T-helper 22 cell (primary cell): ENCODE data around the gene TNP2.
"Not testable (repeated sequence)": the region's sequence is repeated elsewhere in the genome, so short reads cannot be mapped to it uniquely, and the experiment has no call there.

Experiments used
- DNase-seq: peaks from one replicate; pipeline ENCODE4 v3.0.0-alpha.2; 2020; ENCODE audit warnings: low read depth

TNP2 gene

DNA sequence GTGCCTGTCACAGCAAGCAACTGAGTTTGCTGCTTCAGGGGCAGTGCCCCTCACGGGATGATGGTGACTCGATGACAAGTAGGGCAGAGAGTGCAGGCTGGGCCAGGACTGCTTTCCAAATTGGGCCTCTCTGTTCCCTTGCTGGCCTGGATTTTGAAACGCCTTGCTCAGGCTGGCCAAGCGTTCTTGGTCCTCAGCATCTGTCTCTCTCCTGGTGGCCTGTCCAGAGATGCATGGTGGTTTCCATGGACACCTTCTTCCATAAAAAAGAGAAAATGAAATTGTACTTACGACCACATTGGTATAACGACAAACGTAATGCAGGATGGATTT, 31.4 kb upstream of the TNP2 start:
- DNase-seq = no peak

DNA sequence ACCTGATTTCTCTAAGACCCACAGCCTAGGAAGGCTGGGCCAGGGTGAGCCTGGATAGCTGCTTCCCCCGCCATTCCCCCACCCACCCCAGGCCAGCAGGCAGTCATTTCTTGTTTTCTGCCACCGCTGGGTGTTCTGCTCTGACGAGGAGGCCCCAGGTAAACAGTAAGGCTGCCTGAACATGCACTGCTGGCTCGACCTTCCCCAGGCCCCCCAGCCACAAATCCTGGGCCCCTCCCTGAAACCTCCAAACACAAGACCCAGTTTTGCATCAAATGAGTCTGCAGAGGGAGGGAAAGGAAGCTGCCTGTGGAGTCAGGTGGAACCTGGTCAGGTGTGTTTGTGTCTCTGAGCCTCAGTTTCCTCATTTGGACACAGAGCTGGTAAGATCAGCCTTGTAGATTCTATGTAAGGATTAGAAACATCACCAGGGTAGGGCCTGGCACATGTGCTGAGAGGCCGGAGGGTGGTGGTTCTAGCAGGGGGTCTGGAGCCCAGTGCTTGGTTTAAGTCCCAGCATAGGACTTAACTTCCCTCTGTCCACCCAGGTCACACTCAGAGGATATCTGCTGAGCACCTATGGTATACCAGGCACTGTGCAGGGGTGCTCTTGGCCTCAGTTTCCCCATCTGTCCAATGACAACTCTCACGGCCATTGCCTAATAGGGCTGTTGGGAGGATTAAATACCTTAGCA, 30.9 kb upstream of the TNP2 start:
- DNase-seq = no peak

DNA sequence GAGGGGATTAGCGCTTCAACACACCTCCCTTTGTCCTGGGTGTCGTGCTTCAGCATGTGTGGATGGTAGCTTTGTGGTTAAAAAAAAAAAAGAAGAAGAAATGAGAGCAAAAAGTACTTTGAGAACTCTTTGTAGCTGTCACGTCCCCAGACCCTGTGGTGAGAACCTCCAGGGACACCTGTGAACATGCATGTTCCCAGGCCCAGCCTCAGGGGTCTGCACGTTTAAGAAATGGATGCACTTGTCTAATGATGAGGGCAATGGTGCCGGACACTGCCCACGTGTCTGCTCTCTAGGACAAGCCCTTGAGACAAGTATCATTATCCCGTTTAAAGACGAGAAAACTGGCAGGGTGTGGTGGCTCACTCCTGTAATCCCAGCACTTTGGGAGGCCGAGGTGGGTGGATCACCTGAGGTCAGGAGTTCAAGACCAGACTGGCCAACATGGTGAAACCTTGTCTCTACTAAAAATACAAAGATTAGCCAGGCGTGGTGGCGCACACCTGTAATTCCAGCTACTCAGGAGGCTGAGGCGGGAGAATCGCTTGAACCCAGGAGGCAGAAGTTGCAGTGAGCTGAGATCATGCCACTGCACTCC, 29.9 kb upstream of the TNP2 start:
- not testable (repeated sequence) for DNase-seq

DNA sequence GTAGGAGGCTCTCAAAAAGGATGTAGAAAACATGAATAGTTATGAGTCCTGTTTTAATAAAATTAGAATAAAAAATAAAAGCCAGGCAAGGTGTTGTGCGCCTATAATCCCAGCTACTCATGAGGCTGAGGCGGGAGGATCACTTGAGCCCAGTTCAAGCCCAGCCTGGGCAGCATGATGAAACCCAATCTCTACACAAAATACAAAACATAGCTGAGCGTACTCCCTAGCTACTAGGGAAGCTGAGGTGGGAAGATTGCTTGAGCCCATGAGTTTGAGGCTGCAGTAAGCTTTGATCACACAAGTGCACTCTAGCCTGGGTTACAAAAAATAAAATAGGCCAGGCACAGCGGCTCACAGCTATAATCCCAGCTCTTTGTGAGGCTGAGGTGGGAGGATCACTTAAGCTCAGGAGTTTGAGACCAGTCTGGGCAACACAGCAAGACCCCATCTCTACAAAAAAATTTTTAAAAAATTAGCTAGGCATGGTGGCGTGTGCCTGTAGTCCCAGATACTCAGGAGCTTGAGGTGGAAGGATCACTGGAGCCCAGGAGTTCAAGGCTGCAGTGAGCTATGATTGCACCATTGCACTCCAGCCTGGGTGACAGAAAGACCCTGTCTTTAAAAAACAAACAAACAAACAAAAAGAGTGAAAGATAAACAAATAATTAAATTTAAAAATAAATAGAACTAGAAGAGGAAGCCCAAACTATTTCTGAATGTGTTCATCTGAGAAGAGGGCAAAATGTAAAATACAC, 29.2 kb upstream of the TNP2 start:
- no peak for DNase-seq

DNA sequence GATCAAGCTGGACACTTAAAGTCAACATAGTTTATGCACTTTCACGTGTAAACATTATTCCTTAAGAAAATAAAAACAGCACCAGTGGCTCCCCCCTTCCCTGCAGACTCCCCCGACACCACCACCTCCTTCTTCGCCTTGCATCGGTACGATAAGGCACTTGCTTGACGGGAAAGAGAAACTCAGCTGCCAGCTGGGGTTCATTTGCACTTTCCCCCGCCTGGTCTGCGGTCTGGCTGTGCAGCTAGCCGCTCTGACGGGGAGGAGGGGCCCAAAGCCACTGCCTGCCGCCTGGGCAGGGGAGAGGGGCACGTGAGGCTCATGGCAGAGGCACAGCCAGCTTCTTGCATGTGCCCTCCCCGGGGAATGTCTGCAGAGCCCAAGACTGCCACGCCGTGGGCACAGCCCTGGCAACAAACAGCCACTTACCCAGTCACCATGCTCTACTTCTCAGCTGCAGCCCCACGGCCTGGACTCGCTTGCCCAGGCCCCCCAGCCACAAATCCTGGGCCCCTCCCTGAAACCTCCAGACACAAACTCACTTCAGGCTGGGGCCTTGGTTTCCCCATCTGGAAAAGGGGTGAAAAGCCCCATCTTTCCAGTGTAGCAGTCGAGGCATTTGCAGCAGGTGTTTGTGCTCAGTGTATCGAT, 28.5 kb upstream of the TNP2 start:
- peak; percentile 35 for DNase-seq

DNA sequence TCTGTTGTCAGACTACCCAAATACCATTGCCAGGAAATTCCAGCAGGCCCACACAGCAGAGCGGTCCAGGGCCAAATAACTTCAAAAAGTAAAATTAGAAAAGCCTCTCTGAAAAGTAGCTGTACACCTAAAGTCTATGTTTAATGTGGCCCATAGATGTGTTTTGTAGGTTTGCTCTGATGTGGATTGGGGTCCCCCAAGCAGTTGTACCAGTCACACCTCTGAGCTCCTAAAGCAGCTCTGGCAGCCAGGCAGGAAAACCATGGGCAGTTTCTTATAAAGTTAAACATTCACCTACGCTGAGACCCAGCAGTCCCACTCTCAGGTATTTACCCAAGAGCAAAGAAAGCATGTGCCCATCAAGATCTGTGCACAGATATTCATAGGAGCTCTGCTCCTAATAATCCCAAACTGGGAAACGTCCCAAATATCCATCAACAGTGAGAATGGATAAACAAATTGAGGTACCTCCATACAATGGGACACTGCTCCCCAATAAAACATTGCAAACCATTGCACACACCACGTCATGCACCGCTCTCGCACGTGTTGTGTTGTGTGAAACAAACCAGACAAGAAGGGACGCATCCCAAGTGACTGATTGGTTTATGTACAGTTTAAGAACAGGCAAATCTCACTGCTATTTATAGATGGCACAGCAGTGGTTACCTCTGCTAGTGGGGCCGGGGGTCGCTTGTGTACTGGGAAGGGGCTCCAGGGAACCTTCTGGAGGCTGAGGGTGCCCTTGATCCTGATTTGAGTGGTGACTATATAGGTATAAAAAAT, 27.8 kb upstream of the TNP2 start:
- DNase-seq = no peak

DNA sequence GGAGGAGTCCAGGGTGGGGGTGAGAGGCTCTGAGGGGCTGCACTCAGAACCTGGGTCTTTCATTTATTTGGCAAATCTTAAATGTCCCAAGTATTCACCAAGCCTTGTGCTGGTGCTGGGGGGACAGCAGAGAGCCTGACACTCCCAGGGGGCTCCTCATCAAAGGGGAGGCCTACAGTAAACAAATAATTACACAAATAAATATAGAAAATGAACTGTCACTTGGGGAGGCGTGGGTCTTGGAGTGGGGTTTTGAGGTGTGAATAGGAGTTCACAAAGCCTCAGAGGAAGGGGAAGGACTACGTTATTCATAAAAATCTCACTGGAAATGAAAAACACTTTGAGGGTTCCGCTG, 27.2 kb upstream of the TNP2 start:
- no peak for DNase-seq

DNA sequence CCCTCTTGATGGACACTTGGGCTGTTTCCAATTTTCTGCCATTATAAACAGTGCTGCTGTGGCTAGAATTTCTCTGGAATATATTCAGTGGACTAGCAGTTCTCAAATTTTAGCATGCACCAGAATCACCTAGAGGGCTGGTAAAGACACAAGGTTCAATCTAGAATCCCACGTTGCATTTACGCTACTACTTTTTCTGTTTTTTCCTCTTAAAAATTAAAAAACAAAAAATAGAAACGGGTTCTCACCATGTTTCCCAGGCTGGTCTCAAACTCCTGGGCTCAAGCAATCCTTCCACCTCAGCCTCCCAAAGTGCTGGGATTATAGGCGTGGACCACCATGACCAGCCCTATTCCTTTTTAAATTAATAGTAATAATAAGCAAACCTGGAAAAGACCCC, 26.5 kb upstream of the TNP2 start:
- no peak for DNase-seq

DNA sequence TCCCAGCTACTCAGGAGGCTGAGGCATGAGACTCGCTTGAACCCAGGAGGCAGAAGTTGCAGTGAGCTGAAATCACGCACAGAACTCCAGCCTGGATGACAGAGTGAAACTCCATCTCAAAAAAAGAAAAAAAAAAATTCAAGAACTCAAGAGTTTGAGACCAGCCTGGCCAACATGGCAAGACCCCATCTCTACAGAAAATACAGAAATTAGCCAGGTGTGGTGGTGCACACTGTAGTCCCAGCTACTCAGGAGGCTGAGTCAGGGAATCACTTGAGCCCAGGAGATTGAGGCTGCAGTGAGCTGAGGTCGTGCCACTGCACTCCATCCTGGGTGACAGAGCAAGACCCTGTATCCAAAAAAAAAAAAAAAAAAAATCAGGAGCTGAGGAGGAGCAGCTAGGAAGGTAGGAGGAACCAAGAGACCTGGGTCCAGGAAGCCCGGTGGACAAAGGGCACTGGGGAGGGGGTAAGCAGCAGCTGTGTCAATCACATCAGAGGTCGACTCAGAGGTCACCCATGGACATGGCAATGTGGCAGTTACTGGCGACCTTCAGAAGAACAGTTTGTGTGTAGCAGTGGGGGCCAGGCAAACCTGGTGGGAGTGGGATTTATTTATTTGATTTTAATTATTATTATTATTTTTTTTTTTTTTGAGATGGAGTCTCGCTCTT, 23.1 kb upstream of the TNP2 start:
- no peak for DNase-seq

DNA sequence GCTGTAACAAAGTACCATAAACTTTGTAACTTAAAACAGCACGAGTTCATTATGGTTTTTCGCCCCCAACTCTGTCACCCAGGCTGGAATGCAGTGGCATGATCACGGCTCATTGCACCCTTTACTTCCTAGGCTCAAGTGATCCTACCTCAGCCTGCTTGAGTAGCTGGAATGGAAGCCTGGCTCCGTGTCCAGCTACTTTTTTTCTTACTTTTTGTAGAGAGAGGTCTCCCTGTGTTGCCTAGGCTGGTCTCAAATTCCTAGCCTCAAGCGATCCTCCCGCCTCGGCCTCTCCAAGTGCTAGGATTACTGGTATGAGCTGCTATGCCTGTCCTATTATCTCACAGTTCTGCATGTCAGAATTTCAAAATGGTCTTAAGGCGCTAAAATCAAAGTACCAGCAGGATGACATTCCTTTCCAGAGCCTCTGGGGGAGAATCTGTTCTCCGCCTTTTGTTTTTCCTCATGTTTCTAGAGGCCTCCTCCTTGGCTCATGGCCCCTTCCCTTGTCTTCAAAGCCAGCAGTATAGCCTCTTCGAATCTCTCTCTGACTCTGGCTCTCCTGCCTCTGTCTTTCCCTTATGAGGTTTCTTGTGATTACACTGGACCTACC, 22.1 kb upstream of the TNP2 start:
- no peak for DNase-seq

DNA sequence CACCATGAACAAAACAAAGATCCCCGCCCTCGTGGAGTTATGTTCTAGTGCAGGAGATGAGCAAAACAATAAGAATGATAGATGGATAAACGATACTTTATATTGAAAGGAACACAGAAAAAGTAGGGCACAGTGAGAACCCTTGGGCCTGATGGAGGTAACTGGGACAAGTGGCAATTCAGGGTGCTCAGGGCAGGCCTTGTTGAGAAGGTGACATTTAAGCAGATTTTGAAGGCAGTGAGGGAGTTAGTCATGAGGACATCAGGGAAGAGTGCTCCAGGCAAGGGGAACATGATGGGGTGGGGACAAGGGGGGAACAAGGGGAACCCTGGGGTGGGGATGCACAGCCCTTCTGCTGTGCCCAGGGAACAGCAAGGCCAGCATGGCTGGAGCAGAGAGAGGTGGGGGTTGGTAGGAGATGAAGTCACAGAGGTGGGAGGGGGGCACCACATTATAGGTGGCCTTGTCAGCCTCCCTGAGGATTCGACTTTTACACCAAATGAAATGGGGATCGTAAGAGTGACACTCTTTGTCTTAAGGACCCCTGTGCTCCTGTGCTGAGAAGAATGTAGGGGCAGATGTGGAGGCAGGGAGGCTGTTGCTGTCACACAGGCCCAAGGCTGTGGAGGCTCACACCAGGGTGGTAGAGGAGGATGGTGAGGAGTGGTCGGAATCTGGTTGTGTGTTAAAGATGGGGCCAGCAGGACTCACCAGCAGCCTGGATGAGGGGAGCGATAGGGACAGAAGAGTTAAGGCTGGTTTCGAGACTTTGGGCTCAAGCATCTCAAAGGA, 21.2 kb upstream of the TNP2 start:
- no peak for DNase-seq

DNA sequence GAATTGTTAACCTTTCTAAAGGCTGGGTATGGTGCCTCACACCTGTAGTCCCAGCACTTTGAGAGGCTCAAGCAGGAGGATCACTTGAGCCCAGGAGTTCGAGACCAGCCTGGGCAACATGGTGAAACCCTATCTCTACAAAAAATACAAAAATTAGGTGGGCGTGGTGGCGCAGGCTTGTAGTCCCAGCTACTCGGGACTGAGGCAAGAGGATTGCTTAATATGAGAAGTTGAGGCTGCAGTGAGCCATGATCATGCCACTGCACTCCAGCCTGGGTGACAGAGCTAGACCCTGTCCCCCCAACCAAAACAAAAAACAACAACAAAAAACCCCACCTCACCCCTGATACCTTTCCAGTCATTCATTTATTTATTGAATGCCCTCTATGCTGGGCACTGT, 20.6 kb upstream of the TNP2 start:
- not testable (repeated sequence) for DNase-seq

DNA sequence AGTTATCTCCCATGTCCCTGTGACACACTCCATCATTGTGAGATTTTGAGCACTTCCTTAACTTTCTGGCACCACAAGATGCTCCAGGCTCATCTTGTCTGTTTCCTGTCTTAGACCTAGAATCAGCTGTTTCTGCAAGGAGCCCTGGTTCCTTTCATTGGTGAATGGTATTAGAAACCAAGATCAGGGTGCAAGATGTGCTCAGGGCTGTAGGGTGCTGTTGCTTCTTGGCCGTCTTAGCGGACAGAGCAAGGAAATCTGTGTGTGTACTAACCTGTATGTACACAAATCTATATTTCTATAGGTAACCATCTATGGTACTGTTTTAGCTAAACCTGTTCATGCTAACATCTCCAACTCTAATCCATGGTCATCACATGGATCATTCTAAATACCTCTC, 20.1 kb upstream of the TNP2 start:
- DNase-seq = no peak

DNA sequence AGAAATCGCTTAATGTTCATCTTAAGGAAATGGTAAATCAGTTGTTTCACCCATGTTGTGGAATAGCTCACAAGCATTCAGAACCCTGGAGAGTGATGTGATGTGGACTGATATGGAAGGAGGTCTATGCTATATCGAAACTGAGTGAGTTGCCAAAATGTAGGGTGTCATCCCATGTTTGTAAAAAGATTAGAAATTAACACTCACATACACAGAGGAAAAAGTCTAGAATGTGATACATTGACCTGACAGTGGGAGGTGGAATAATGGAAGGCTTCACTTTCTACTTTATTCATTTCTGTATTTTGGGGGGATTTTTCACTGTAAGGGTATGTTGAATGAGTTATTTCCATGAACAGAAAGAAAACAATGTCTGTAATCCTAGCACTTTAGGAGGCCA, 16.7 kb upstream of the TNP2 start:
- no peak for DNase-seq

DNA sequence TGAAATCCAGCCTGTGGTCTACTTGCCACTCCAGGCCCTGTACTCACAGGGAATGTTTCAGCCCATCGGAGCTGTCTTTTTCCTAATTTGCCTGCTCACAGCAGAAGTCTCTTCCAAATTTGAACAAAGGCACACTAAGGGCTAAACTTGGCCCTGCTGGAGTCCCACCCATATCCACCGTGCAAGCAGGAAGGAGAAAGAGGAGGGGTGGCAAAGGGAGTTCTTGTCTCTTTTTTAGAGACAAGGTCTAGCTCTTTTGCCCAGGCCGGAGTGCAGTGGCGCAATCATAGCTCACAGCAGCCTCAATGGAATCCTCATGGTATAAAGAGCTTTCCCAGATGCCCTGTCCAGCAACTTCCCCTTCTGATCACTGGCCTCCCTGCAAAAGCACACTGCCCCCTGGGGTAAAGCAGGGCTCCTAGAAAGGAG, 14.7 kb upstream of the TNP2 start:
- DNase-seq = no peak

DNA sequence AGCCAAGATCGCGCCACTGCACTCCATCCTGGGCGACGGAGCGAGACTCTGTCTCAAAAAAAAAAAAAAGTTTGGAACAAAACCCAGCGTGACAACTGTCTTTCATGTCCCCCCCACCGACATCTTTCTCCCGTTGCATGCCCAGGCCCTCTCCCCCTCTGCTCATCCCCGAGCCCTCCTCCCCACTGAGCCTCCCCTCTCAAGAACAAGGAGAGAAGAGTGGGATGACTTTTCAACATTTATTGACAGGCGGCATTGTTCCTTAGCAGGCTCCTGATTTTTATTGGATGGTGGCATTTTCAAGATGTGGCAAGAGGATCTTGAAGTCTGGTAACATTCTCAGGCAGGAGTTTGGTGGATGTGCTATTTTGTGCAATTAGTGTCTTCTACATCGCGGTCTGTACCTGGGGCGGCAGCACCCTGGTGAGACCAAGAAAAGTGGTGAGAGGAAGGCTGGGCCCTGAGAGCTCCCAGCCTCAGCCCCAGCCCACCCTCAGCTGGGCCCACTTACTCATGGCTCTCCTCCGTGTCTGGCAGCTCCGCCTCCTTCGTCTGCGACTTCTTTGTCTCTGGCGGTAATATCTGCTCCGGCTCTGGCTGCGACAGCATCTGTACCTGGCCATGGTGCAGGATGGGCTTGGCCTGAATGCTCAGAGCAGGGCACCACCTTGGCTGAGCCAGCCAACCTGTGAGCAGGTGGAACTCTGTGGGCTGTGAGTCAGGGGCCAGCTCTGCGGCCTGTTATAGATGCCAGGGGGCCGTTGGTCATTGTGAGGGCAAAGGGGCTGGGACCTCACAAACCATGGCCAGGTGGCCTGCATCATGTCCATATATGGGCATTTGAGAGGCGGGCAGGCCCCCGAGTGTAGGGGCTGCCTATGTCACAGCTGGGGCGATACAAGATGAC, 11.7 kb upstream of the TNP2 start, which contains the start of gene PRM1:
TSS of gene PRM1 (minus strand) at position 715 of the 907 bp plus-strand sequence. CDS start at position 623, 92 bp downstream.
- DNase-seq = no peak

DNA sequence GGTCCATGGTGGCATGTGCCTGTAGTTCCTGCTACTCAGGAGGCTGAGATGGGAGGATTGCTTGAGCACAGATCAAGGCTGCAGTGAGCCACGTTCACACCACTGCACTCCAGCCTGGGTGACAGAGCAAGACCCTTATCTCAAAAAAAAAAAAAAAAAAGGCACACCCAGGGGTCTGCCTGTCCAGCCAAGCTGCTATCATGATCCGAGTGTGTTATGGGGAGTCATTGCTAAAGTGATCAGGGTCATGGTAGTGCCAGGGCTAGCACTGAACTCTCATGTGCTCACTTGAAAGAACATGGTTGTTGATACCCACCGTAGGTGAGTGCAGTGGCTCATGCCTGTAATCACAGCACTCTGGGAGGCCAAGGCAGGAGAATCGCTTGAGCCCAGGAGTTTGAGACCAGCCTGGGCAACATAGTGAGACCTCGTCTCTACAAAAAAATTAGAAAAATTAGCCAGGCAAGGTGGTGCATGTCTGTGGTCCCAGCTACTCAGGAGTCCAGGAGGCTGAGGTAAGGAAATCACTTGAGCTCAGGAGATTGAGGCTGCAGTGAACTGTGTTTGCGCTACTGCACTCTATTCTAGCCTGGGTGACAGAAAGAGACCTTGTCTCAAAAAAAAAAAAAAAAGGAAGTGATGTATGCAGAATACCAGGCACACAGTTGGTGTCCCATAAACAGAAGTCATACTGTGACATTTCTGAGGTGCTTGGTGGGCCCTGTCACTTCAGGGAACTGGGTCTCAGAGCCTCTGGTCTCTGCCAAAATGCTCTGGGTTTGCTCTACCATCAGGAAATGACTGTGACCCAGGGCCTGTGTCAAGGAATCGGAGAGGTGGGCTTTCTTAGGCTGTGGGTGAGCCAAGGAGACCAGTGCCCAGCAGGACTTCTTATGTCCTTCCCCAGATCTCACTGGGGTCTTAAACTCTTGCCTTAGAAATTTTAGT, 9.8 kb upstream of the TNP2 start:
- no peak for DNase-seq
